Left ventricle myocardium superior (tissue), 1 donor: Measurements from ENCODE around the gene PLCB1. TPM values are rescaled to one million over a fixed set of nuclear protein-coding genes. Genes with fewer than 3 reads are reported as not detected.
A peak's percentile ranks its signal among the peaks of the same experiment; 100 is the strongest.
"Not testable (repeated sequence)": the region's sequence is repeated elsewhere in the genome, so short reads cannot be mapped to it uniquely, and the experiment has no call there.

Experiments used
- ATAC-seq: fragments of 200-7000 bp; cut with Tn5 transposase; one replicate; pipeline ENCODE4 v1.9.1; 2020; ENCODE audit warnings: mild to moderate bottlenecking, moderate library complexity
- DNase-seq: peaks from one replicate; pipeline ENCODE4 v3.0.0-alpha.2; 2020
- intact Hi-C: fragments of 100-400 bp; cut with micrococcal nuclease; formaldehyde crosslinking; loops from one replicate; pipeline ENCODE4 v1.11.0; 2022
- total RNA-seq: library from RNA; stranded (reverse); fragmentation: NEBNext Ultra II Directional; extraction: Animal tissue kit (Norgen Biotek cat#: 25700); gene quantifications from one replicate; pipeline ENCODE4 v1.2.1, GENCODE V29; 2021
- donor health status: DM: no; HTN: yes; CAD: no; lungs with severe emphysema.

Gene PLCB1
- total RNA-seq, 1 donor from 2014 or later = 7.7 TPM

GRCh38 chr20:8435285-8436035 is 303.4 kb downstream of the PLCB1 start:
- no peak for DNase-seq
- intact Hi-C loops = no loop called here
- ATAC-seq = no peak

- intact Hi-C loops, ATAC-seq, DNase-seq: not testable (repeated sequence)
These were observed 304.9 kb downstream of the PLCB1 start for GRCh38 chr20:8436938-8437337.

- intact Hi-C loops = no loop called here
- no peak for DNase-seq
These were observed 306.7 kb downstream of the PLCB1 start for GRCh38 chr20:8438748-8439147.

GRCh38 chr20:8443464-8444072 is 311.5 kb downstream of the PLCB1 start:
- intact Hi-C loops = no loop called here
- DNase-seq (no peak), ATAC-seq (no peak)

More at GRCh38 chr20:8438748-8439147, 306.7 kb downstream of the PLCB1 start:
- ATAC-seq = no peak

- intact Hi-C loops = no loop called here
- no peak for ATAC-seq
These were observed 315.4 kb downstream of the PLCB1 start for GRCh38 chr20:8447262-8448120.

GRCh38 chr20:8449123-8449522 is 317.1 kb downstream of the PLCB1 start:
- intact Hi-C loops = no loop called here
- ATAC-seq = no peak

More at GRCh38 chr20:8447262-8448120, 315.4 kb downstream of the PLCB1 start:
- DNase-seq = no peak

GRCh38 chr20:8454137-8454712 is 322.2 kb downstream of the PLCB1 start:
- peak; percentile 33 for ATAC-seq
- intact Hi-C loops = no loop called here
- DNase-seq = no peak

More at GRCh38 chr20:8449123-8449522, 317.1 kb downstream of the PLCB1 start:
- no peak for DNase-seq

GRCh38 chr20:8456765-8457164 is 324.7 kb downstream of the PLCB1 start:
- intact Hi-C loops = no loop called here
- no peak for ATAC-seq
- no peak for DNase-seq

GRCh38 chr20:8457978-8458377 is 325.9 kb downstream of the PLCB1 start:
- intact Hi-C loops = no loop called here
- no peak for ATAC-seq
- DNase-seq = no peak

GRCh38 chr20:8461186-8461585 is 329.1 kb downstream of the PLCB1 start:
- ATAC-seq = no peak
- intact Hi-C loops = no loop called here
- no peak for DNase-seq

GRCh38 chr20:8464368-8464767 is 332.3 kb downstream of the PLCB1 start:
- ATAC-seq = no peak
- DNase-seq = no peak
- intact Hi-C loops = no loop called here

- DNase-seq, intact Hi-C loops, ATAC-seq: not testable (repeated sequence)
These were observed 334.7 kb downstream of the PLCB1 start for GRCh38 chr20:8466781-8467180.

GRCh38 chr20:8470156-8470555 is 338.1 kb downstream of the PLCB1 start:
- DNase-seq (no peak), ATAC-seq (no peak)
- intact Hi-C loops = no loop called here

GRCh38 chr20:8471465-8471864 is 339.4 kb downstream of the PLCB1 start:
- ATAC-seq = no peak
- intact Hi-C loops = no loop called here
- no peak for DNase-seq

GRCh38 chr20:8473459-8473858 is 341.4 kb downstream of the PLCB1 start:
- ATAC-seq (peak; percentile 79), DNase-seq (no peak)
- intact Hi-C loops = no loop called here

- intact Hi-C loops = no loop called here
These were observed 342.1 kb downstream of the PLCB1 start for GRCh38 chr20:8474027-8474668.

GRCh38 chr20:8476021-8476420 is 344.0 kb downstream of the PLCB1 start:
- intact Hi-C loops = no loop called here
- DNase-seq (no peak), ATAC-seq (no peak)

More at GRCh38 chr20:8474027-8474668, 342.1 kb downstream of the PLCB1 start:
- ATAC-seq (no peak), DNase-seq (no peak)

- intact Hi-C loops = no loop called here
- ATAC-seq (no peak), DNase-seq (no peak)
These were observed 348.5 kb downstream of the PLCB1 start for GRCh38 chr20:8480597-8480996.

GRCh38 chr20:8487696-8488095 is 355.6 kb downstream of the PLCB1 start:
- ATAC-seq (no peak), DNase-seq (no peak)
- intact Hi-C loops = no loop called here
